HG02678 (cell line): Measurements from ENCODE around the gene DNAJC1.
"Not testable (repeated sequence)": the region's sequence is repeated elsewhere in the genome, so short reads cannot be mapped to it uniquely, and the experiment has no call there.

Source experiments
- ATAC-seq: cut with Tn5 transposase; IDR thresholded peaks from one replicate; pipeline ENCODE4 v1.9.1; 2021; ENCODE audit warnings: mild to moderate bottlenecking, moderate library complexity; ENCODE audit not compliant: unreplicated experiment

DNAJC1 gene

GRCh38 chr10:21831986-21832820, 171.3 kb downstream of the DNAJC1 start:
- ATAC-seq = no peak

- ATAC-seq = no peak
Measured at GRCh38 chr10:21830037-21830436, 173.5 kb downstream of the DNAJC1 start.

- no peak for ATAC-seq
Measured at GRCh38 chr10:21827308-21827707, 176.2 kb downstream of the DNAJC1 start.

GRCh38 chr10:21826725-21827124, 176.8 kb downstream of the DNAJC1 start:
- ATAC-seq = no peak

- no peak for ATAC-seq
Measured at GRCh38 chr10:21825345-21825744, 178.2 kb downstream of the DNAJC1 start.

- ATAC-seq = no peak
Measured at GRCh38 chr10:21824409-21824808, 179.1 kb downstream of the DNAJC1 start.

GRCh38 chr10:21823617-21824016, 179.9 kb downstream of the DNAJC1 start:
- ATAC-seq = no peak

- ATAC-seq = not testable (repeated sequence)
Measured at GRCh38 chr10:21822273-21822672, 181.3 kb downstream of the DNAJC1 start.

- no peak for ATAC-seq
Measured at GRCh38 chr10:21820952-21821351, 182.6 kb downstream of the DNAJC1 start.

GRCh38 chr10:21818416-21818815, 185.1 kb downstream of the DNAJC1 start:
- ATAC-seq = not testable (repeated sequence)

GRCh38 chr10:21814866-21815265, 188.7 kb downstream of the DNAJC1 start:
- ATAC-seq = no peak

- no peak for ATAC-seq
Measured at GRCh38 chr10:21813946-21814345, 189.6 kb downstream of the DNAJC1 start.

GRCh38 chr10:21811245-21811585, 192.3 kb downstream of the DNAJC1 start:
- ATAC-seq = no peak

- ATAC-seq = no peak
Measured at GRCh38 chr10:21810582-21811244, 192.8 kb downstream of the DNAJC1 start.

- no peak for ATAC-seq
Measured at GRCh38 chr10:21808550-21808949, 195.0 kb downstream of the DNAJC1 start.

- no peak for ATAC-seq
Measured at GRCh38 chr10:21807180-21807579, 196.3 kb downstream of the DNAJC1 start.

- no peak for ATAC-seq
Measured at GRCh38 chr10:21803374-21803773, 200.2 kb downstream of the DNAJC1 start.

- ATAC-seq = no peak
Measured at GRCh38 chr10:21801609-21802008, 201.9 kb downstream of the DNAJC1 start.

- no peak for ATAC-seq
Measured at GRCh38 chr10:21797984-21798765, 205.4 kb downstream of the DNAJC1 start.

- ATAC-seq = no peak
Measured at GRCh38 chr10:21797533-21797932, 206.0 kb downstream of the DNAJC1 start.

GRCh38 chr10:21791276-21791675, 212.3 kb downstream of the DNAJC1 start:
- ATAC-seq = no peak

GRCh38 chr10:21776883-21777282, 226.6 kb downstream of the DNAJC1 start:
- no peak for ATAC-seq
